Breast epithelium (tissue), 4 donors: ENCODE results near the gene SPCS2. TPM values are rescaled to one million over a fixed set of nuclear protein-coding genes. Genes with fewer than 3 reads are reported as not detected.
A peak's percentile ranks its signal among the peaks of the same experiment; 100 is the strongest.

Experiments
- DNase-seq, 2 donors: peaks; one replicate each; pipeline ENCODE4 v3.0.0-alpha.2; 2019; ENCODE audit warnings: low spot score in 2 of 2
- H3K27ac ChIP-seq, 2 donors: fragments of 200-600 bp; sonication (generic) in 1 of 2; one replicate each; pipeline ENCODE4 v1.5.1; 2016 to 2019; ENCODE audit warnings: mild to moderate bottlenecking in 1 of 2
- H3K27me3 ChIP-seq, 2 donors: fragments of 200-600 bp; sonication (generic) in 1 of 2; one replicate each; pipeline versions ENCODE4 v1.5.1 to v1.6.0; 2017 to 2019; ENCODE audit warnings: control low read depth in 1 of 2, mild to moderate bottlenecking in 1 of 2
- H3K36me3 ChIP-seq: fragments of 200-600 bp; one replicate; pipeline ENCODE4 v1.5.1; 2019
- H3K4me1 ChIP-seq, 2 donors: fragments of 200-600 bp; sonication (generic); one replicate each; pipeline ENCODE4 v1.5.1; 2016 to 2019; ENCODE audit warnings: control low read depth in 1 of 2
- H3K4me3 ChIP-seq, 3 donors: fragments of 200-600 bp; sonication (generic); 1 replicate in 2 of 3; 2 replicates in 1 of 3; pipeline ENCODE4 v1.5.1; 2016 to 2019; ENCODE audit warnings: mild to moderate bottlenecking in 3 of 3, moderate library complexity in 2 of 3
- H3K9me3 ChIP-seq, 2 donors: fragments of 200-600 bp; sonication (generic) in 1 of 2; one replicate each; pipeline ENCODE4 v1.5.1; 2016 to 2019; ENCODE audit warnings: control low read depth in 1 of 2
- CTCF ChIP-seq, 3 donors: fragments of 450-650 bp; IDR thresholded peaks; one replicate each; pipeline ENCODE4 v1.5.1; 2016 to 2017; ENCODE audit warnings: antibody characterized with exemption in 3 of 3, mild to moderate bottlenecking in 3 of 3, moderate library complexity in 3 of 3
- POLR2A ChIP-seq: fragments of 450-650 bp; IDR thresholded peaks from one replicate; pipeline ENCODE4 v1.6.1; 2016; ENCODE audit warnings: antibody characterized with exemption, mild to moderate bottlenecking, moderate library complexity
- POLR2AphosphoS5 ChIP-seq, 3 donors: sonication (generic); formaldehyde crosslinking; IDR thresholded peaks; one replicate each; pipeline ENCODE4 v1.6.1; 2017; ENCODE audit warnings: antibody characterized with exemption in 3 of 3
- intact Hi-C: fragments of 100-400 bp; cut with DNase I; formaldehyde crosslinking; loops from one replicate; pipeline ENCODE4 v1.15.1; 2023; ENCODE audit warnings: low total_unique reads
- total RNA-seq, 3 donors: library from RNA; depleted of rRNA; stranded (reverse); fragments of >200 nt; gene quantifications; one replicate each; pipeline ENCODE4 v1.1.0, GENCODE V29; 2016

SPCS2 gene
- total RNA-seq, 3 donors from 2014 or later = 34.1 to 57.8 (median 57.5) TPM

GRCh38 chr11:75022296-75022695 is 73.2 kb downstream of the SPCS2 start:
- TF ChIP-seq CTCF (IDR thresholded peaks at IDR 0.05) (no peak), POLR2AphosphoS5 (IDR thresholded peaks at IDR 0.05) (no peak), POLR2A (no peak)
- Histone ChIP-seq H3K4me1 (no peaks in the 10 kb centered on the region), H3K4me3 (no peak overlapping the region), H3K36me3 (no peaks in the 10 kb centered on the region), H3K27me3 (no peaks in the 10 kb centered on the region), H3K9me3 (no peaks in the 10 kb centered on the region), H3K27ac (no peak overlapping the region)
- no peak for DNase-seq
- intact Hi-C loops = no loop called here

GRCh38 chr11:75022759-75023396 is 73.8 kb downstream of the SPCS2 start:
- H3K4me3 ChIP-seq = no peak overlapping the region
- no peaks in the 10 kb centered on the region for H3K4me1 ChIP-seq
- no peak overlapping the region for H3K27ac ChIP-seq
- no peak for TF ChIP-seq POLR2A
- TF ChIP-seq CTCF (IDR thresholded peaks at IDR 0.05) = peak; percentile 73 to 87 (median 74)
- intact Hi-C loops = no loop called here
- DNase-seq = peak; percentile 44 to 70
- H3K9me3 ChIP-seq = no peaks in the 10 kb centered on the region
- no peaks in the 10 kb centered on the region for H3K36me3 ChIP-seq
- no peaks in the 10 kb centered on the region for H3K27me3 ChIP-seq

DNA sequence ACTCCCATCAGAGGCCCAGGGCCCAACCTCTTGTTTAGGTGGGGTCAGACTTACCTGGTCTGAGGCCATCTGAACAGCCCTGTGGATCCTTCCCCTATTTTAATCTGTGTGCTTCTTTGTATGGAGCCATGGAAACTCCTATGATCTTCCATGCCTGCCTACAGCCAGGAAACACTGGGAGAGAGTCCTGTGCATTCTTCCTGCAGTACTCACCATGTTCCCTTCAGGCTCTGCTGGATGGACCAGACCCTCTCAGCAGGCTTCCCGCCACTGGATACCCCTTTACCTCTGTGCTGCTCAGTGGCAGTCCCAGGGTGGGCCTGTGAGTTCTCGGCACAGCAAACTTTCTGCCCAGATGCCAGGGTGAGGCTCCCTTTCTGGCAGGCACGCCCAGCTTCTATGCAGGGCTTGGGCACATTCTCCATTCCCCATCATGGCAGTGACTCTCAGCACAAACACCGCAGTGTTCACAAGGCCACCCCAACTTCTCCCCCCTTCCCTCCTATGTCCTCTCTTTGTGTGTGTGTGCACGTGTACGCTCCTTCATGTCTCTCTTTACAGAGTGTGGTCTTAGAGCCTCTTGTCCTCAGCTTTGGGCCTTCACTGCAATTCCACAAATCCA is 74.5 kb downstream of the SPCS2 start:
- H3K9me3 ChIP-seq = no peaks in the 10 kb centered on the region
- no peak overlapping the region for H3K27ac ChIP-seq
- TF ChIP-seq POLR2A (no peak), POLR2AphosphoS5 (IDR thresholded peaks at IDR 0.05) (no peak), CTCF (IDR thresholded peaks at IDR 0.05) (no peak)
- intact Hi-C loops = no loop called here
- H3K36me3 ChIP-seq = no peaks in the 10 kb centered on the region
- DNase-seq = no peak
- H3K27me3 ChIP-seq = no peaks in the 10 kb centered on the region
- no peaks in the 10 kb centered on the region for H3K4me1 ChIP-seq
- H3K4me3 ChIP-seq = no peak overlapping the region

GRCh38 chr11:75024068-75024449 is 75.0 kb downstream of the SPCS2 start:
- H3K27ac ChIP-seq = no peak overlapping the region
- H3K9me3 ChIP-seq = no peaks in the 10 kb centered on the region
- H3K36me3 ChIP-seq = no peaks in the 10 kb centered on the region
- H3K4me1 ChIP-seq = no peaks in the 10 kb centered on the region
- H3K27me3 ChIP-seq = no peaks in the 10 kb centered on the region
- DNase-seq = no peak
- no peak overlapping the region for H3K4me3 ChIP-seq
- TF ChIP-seq CTCF (IDR thresholded peaks at IDR 0.05) = no peak
- TF ChIP-seq POLR2AphosphoS5 (IDR thresholded peaks at IDR 0.05) = no peak
- no peak for TF ChIP-seq POLR2A
- intact Hi-C loops = no loop called here

GRCh38 chr11:75024764-75025211 is 75.7 kb downstream of the SPCS2 start:
- Histone ChIP-seq H3K4me1 (no peaks in the 10 kb centered on the region), H3K4me3 (no peak overlapping the region), H3K9me3 (no peaks in the 10 kb centered on the region), H3K27ac (no peak overlapping the region), H3K27me3 (no peaks in the 10 kb centered on the region), H3K36me3 (no peaks in the 10 kb centered on the region)
- intact Hi-C loops = no loop called here
- TF ChIP-seq CTCF (IDR thresholded peaks at IDR 0.05) = no peak
- TF ChIP-seq POLR2A = no peak
- no peak for TF ChIP-seq POLR2AphosphoS5 (IDR thresholded peaks at IDR 0.05)
- no peak for DNase-seq
